ENCODE results near the gene EP400. TPM values are rescaled to one million over a fixed set of nuclear protein-coding genes. Genes with fewer than 3 reads are reported as not detected.

Gene EP400
- 6.2 and 24.0 TPM in 2 replicates for total RNA-seq

GRCh38 chr12:131949431-131950181, at the start of gene EP400:
Gene EP400, plus strand, starts transcription at chr12:131949942. Its CDS starts 10,678 bp downstream, at chr12:131960620.

GRCh38 chr12:131928711-131929580, 20.8 kb upstream of the EP400 start, which contains the start of gene PUS1:
Gene PUS1, plus strand, starts transcription at chr12:131929276. Its CDS starts 447 bp downstream, at chr12:131929723.

Other genes starting within 250 kb of the EP400 start
- gene SFSWAP, start 238.9 kb upstream of the EP400 start, total RNA-seq: 13.4 and 24.5 TPM in 2 replicates
- gene MMP17, start 121.5 kb upstream of the EP400 start, total RNA-seq: 3.4 and 5.1 TPM in 2 replicates
- gene ULK1, start 55.3 kb upstream of the EP400 start, total RNA-seq: 5.3 and 16.7 TPM in 2 replicates
- gene PUS1, start 20.7 kb upstream of the EP400 start, total RNA-seq: 7.6 and 22.5 TPM in 2 replicates
- 7.9 and 9.8 TPM in 2 replicates for gene DDX51, start 194.4 kb downstream of the EP400 start, total RNA-seq
- gene NOC4L, start 194.5 kb downstream of the EP400 start, total RNA-seq: 8.4 and 14.7 TPM in 2 replicates

Data from bladder microvascular endothelial cell (primary cell).